Ectodermal cell (in vitro differentiated cells): Measurements from ENCODE around the gene UBTD2.

Experiments used
- H3K27ac ChIP-seq: 2 replicates; pipeline ENCODE4 v1.7.0; 2013; ENCODE audit warnings: mild to moderate bottlenecking, low read depth, low read length; ENCODE audit not compliant: insufficient read depth, poor library complexity, severe bottlenecking
- H3K27me3 ChIP-seq: 2 replicates; pipeline ENCODE4 v1.7.0; 2013; ENCODE audit warnings: mild to moderate bottlenecking, low read length; ENCODE audit not compliant: insufficient read depth, control insufficient read depth, poor library complexity, severe bottlenecking
- H3K36me3 ChIP-seq: one replicate; pipeline ENCODE4 v1.7.0; 2013; ENCODE audit warnings: low read length; ENCODE audit not compliant: control insufficient read depth, insufficient read depth
- H3K4me1 ChIP-seq: one replicate; pipeline ENCODE4 v1.7.0; 2013; ENCODE audit warnings: low read length; ENCODE audit not compliant: control insufficient read depth, insufficient read depth
- H3K4me3 ChIP-seq: 2 replicates; pipeline ENCODE4 v1.7.0; 2013; ENCODE audit warnings: low read depth, low read length, control low read depth; ENCODE audit not compliant: insufficient read depth
- H3K9me3 ChIP-seq: 2 replicates; pipeline ENCODE4 v1.7.0; 2013; ENCODE audit warnings: mild to moderate bottlenecking, low read length, moderate library complexity; ENCODE audit not compliant: control insufficient read depth
- WGBS, 2 experiments: methylation state at CpG; one replicate each; pipeline ENCODE4 v1.1.7; 2013; ENCODE audit warnings: missing lambda C conversion rate in 2 of 2; 5-methylcytosine and 5-hydroxymethylcytosine counted together

UBTD2 gene

GRCh38 chr5:172172912-172173563 is 110.5 kb downstream of the UBTD2 start:
- H3K27ac ChIP-seq = no peak overlapping the region
- no peaks in the 10 kb centered on the region for H3K27me3 ChIP-seq
- no peak overlapping the region for H3K4me3 ChIP-seq
- no peaks in the 10 kb centered on the region for H3K36me3 ChIP-seq
- peaks cover 4% of the 10 kb centered on the region for H3K4me1 ChIP-seq
- WGBS, 2 experiments = 81 to 83% methylated on average over 12 of the region's 12 CpGs
- H3K9me3 ChIP-seq = no peaks in the 10 kb centered on the region

- no peaks in the 10 kb centered on the region for H3K27me3 ChIP-seq
- WGBS, 2 experiments = 55 to 58% methylated on average over 8 of the region's 8 CpGs
- H3K4me1 ChIP-seq = peaks cover 7% of the 10 kb centered on the region
- H3K9me3 ChIP-seq = no peaks in the 10 kb centered on the region
- no peak overlapping the region for H3K4me3 ChIP-seq
- H3K27ac ChIP-seq = no peak overlapping the region
- no peaks in the 10 kb centered on the region for H3K36me3 ChIP-seq
Observed at GRCh38 chr5:172171118-172171517, 112.4 kb downstream of the UBTD2 start.

- no peak overlapping the region for H3K27ac ChIP-seq
- H3K36me3 ChIP-seq = no peaks in the 10 kb centered on the region
- no peaks in the 10 kb centered on the region for H3K9me3 ChIP-seq
- WGBS, 2 experiments = 86 to 90% methylated on average over 9 of the region's 9 CpGs
- H3K4me1 ChIP-seq = peaks cover 7% of the 10 kb centered on the region
- H3K4me3 ChIP-seq = no peak overlapping the region
- H3K27me3 ChIP-seq = no peaks in the 10 kb centered on the region
Observed at GRCh38 chr5:172170251-172170701, 113.3 kb downstream of the UBTD2 start.

- no peaks in the 10 kb centered on the region for H3K9me3 ChIP-seq
- no peaks in the 10 kb centered on the region for H3K27me3 ChIP-seq
- H3K27ac ChIP-seq = no peak overlapping the region
- no peak overlapping the region for H3K4me3 ChIP-seq
- H3K4me1 ChIP-seq = peaks cover 7% of the 10 kb centered on the region
- WGBS, 2 experiments = 71 to 73% methylated on average over 2 of the region's 2 CpGs
- no peaks in the 10 kb centered on the region for H3K36me3 ChIP-seq
Observed at GRCh38 chr5:172169216-172169615, 114.3 kb downstream of the UBTD2 start.

GRCh38 chr5:172168311-172168710 is 115.3 kb downstream of the UBTD2 start:
- Histone ChIP-seq H3K4me1 (peaks cover 7% of the 10 kb centered on the region), H3K27me3 (no peaks in the 10 kb centered on the region), H3K36me3 (no peaks in the 10 kb centered on the region), H3K4me3 (no peak overlapping the region), H3K27ac (no peak overlapping the region), H3K9me3 (no peaks in the 10 kb centered on the region)
- 82 to 85% methylated on average over 8 of the region's 8 CpGs for WGBS, 2 experiments

- WGBS, 2 experiments = 76 to 79% methylated on average over 7 of the region's 7 CpGs
Observed at GRCh38 chr5:172167895-172168294, 115.7 kb downstream of the UBTD2 start.

GRCh38 chr5:172166030-172166826 is 117.3 kb downstream of the UBTD2 start:
- Histone ChIP-seq H3K36me3 (no peaks in the 10 kb centered on the region), H3K9me3 (no peaks in the 10 kb centered on the region), H3K4me1 (peaks cover 7% of the 10 kb centered on the region), H3K27me3 (no peaks in the 10 kb centered on the region), H3K27ac (no peak overlapping the region), H3K4me3 (no peak overlapping the region)
- WGBS, 2 experiments = 86 to 87% methylated on average over 16 of the region's 16 CpGs

More at GRCh38 chr5:172167895-172168294, 115.7 kb downstream of the UBTD2 start:
- no peak overlapping the region for H3K27ac ChIP-seq
- H3K4me3 ChIP-seq = no peak overlapping the region
- no peaks in the 10 kb centered on the region for H3K27me3 ChIP-seq
- H3K36me3 ChIP-seq = no peaks in the 10 kb centered on the region
- H3K4me1 ChIP-seq = peaks cover 7% of the 10 kb centered on the region
- no peaks in the 10 kb centered on the region for H3K9me3 ChIP-seq

GRCh38 chr5:172165465-172165864 is 118.1 kb downstream of the UBTD2 start:
- Histone ChIP-seq H3K4me1 (peaks cover 7% of the 10 kb centered on the region), H3K27me3 (no peaks in the 10 kb centered on the region), H3K36me3 (no peaks in the 10 kb centered on the region), H3K9me3 (no peaks in the 10 kb centered on the region), H3K4me3 (no peak overlapping the region), H3K27ac (no peak overlapping the region)
- WGBS, 2 experiments = 79 to 82% methylated on average over 7 of the region's 7 CpGs

GRCh38 chr5:172164769-172165212 is 118.8 kb downstream of the UBTD2 start:
- H3K36me3 ChIP-seq = no peaks in the 10 kb centered on the region
- H3K27me3 ChIP-seq = no peaks in the 10 kb centered on the region
- H3K4me3 ChIP-seq = no peak overlapping the region
- H3K9me3 ChIP-seq = no peaks in the 10 kb centered on the region
- 90 to 92% methylated on average over 13 of the region's 13 CpGs for WGBS, 2 experiments
- no peak overlapping the region for H3K27ac ChIP-seq
- peaks cover 7% of the 10 kb centered on the region for H3K4me1 ChIP-seq

GRCh38 chr5:172163346-172163745 is 120.2 kb downstream of the UBTD2 start:
- Histone ChIP-seq H3K4me3 (no peak overlapping the region), H3K4me1 (peaks cover 6% of the 10 kb centered on the region), H3K27me3 (no peaks in the 10 kb centered on the region), H3K36me3 (no peaks in the 10 kb centered on the region), H3K27ac (no peak overlapping the region), H3K9me3 (no peaks in the 10 kb centered on the region)
- whole genome bisulfite sequencing, 2 experiments = 60 to 66% methylated on average over 4 of the region's 4 CpGs
